K562 (cell line): ENCODE data around the gene SEPTIN12.

Experiments used
- ESRRA ChIP-seq: fragments of 450-650 bp; IDR thresholded peaks from 2 replicates; pipeline ENCODE4 v1.6.1; 2014; ENCODE audit warnings: low read depth, mild to moderate bottlenecking, moderate library complexity, borderline replicate concordance
- EWSR1 ChIP-seq: fragments of 450-650 bp; IDR thresholded peaks from 2 replicates; pipeline ENCODE4 v1.6.1; 2018; ENCODE audit warnings: borderline replicate concordance, mild to moderate bottlenecking, low read depth, moderate library complexity; ENCODE audit not compliant: partially characterized antibody
- GABPB1 ChIP-seq: sonication (generic); formaldehyde crosslinking; IDR thresholded peaks from 2 replicates; pipeline ENCODE4 v1.8.0; 2022; ENCODE audit warnings: mild to moderate bottlenecking, missing genetic modification reagents
- JUN ChIP-seq, 2 experiments: sonication (generic) in 1 of 2; formaldehyde crosslinking in 1 of 2; IDR thresholded peaks; 2 replicates each; pipeline versions ENCODE4 v1.6.1 to v1.8.0; 2012 to 2022; ENCODE audit warnings: borderline replicate concordance in 2 of 2, mild to moderate bottlenecking in 2 of 2, improper control_type of control experiment in 1 of 2, low read depth in 1 of 2, low read length in 1 of 2, missing genetic modification reagents in 1 of 2
- MXI1 ChIP-seq: IDR thresholded peaks from 2 replicates; pipeline ENCODE4 v1.6.1; 2011; ENCODE audit warnings: low read depth, mild to moderate bottlenecking, improper control_type of control experiment, low read length
- SETDB1 ChIP-seq: IDR thresholded peaks from one replicate; pipeline ENCODE4 v1.6.1; 2012; ENCODE audit warnings: low read length, control low read depth, inconsistent platforms
- SIN3A ChIP-seq, 2 experiments: fragments of 150-350 bp in 1 of 2; IDR thresholded peaks; 2 replicates each; pipeline ENCODE4 v1.6.1; 2011 to 2016; ENCODE audit warnings: borderline replicate concordance in 2 of 2, low read depth in 2 of 2, low read length in 2 of 2, mild to moderate bottlenecking in 2 of 2, moderate library complexity in 2 of 2; ENCODE audit not compliant: control insufficient read depth in 1 of 2
- SMARCE1 ChIP-seq: fragments of 450-650 bp; IDR thresholded peaks from 2 replicates; pipeline ENCODE4 v1.7.1; 2016; ENCODE audit warnings: mild to moderate bottlenecking
- TF ChIP-seq, protein P1 (sequence below), 3 experiments: IDR thresholded peaks in 2 of 3; conservative IDR thresholded peaks in 1 of 3; 2 replicates each; pipeline ENCODE4 v1.5.1; 2011 to 2012; ENCODE audit warnings: low read length in 3 of 3, mild to moderate bottlenecking in 3 of 3, control low read depth in 2 of 3, improper control_type of control experiment in 1 of 3, inconsistent platforms in 1 of 3, low read depth in 1 of 3, mixed read lengths in 1 of 3, moderate library complexity in 1 of 3; ENCODE audit not compliant: insufficient read depth in 2 of 3
- TF ChIP-seq, protein P2 (sequence below): fragments of 250-450 bp; sonication (Bioruptor Pico); IDR thresholded peaks from 2 replicates; pipeline ENCODE4 v1.8.0; 2021; ENCODE audit warnings: mild to moderate bottlenecking, moderate library complexity
- TF ChIP-seq, protein P3 (sequence below): sonication (generic); formaldehyde crosslinking; IDR thresholded peaks from 2 replicates; pipeline ENCODE4 v1.5.0; 2020; ENCODE audit warnings: missing genetic modification reagents

DNA sequence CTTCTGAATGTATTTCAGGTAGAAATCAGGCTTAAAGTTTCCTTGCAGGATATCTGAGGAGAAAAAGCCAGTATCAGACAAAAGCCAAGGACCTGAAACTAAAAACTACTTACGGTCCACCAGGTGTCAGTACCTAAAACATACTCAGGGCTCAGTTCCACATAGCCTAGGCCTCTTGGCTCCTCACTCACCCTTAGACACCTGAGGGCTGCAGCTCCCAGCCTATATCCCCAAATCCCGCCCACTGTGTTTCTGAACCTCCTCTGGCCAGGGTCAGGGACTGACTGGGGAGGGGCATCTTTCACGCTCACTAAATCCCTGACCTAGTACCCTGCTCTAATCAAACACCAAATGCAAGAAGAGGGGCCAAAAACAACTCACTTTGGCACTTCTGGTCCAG is 23.1 kb upstream of the SEPTIN12 start:
- no peak for TF ChIP-seq SMARCE1
- no peak for TF ChIP-seq GABPB1 (CRISPR knock-in tag)
- no peak for TF ChIP-seq MXI1
- TF ChIP-seq JUN (IDR thresholded peaks at IDR 0.05; ENCODE audit: borderline replicate concordance, low read depth, low read length), result no peak
- no peak for TF ChIP-seq JUN (CRISPR knock-in tag; IDR thresholded peaks at IDR 0.05; ENCODE audit: borderline replicate concordance)
- TF ChIP-seq, protein P1, sequence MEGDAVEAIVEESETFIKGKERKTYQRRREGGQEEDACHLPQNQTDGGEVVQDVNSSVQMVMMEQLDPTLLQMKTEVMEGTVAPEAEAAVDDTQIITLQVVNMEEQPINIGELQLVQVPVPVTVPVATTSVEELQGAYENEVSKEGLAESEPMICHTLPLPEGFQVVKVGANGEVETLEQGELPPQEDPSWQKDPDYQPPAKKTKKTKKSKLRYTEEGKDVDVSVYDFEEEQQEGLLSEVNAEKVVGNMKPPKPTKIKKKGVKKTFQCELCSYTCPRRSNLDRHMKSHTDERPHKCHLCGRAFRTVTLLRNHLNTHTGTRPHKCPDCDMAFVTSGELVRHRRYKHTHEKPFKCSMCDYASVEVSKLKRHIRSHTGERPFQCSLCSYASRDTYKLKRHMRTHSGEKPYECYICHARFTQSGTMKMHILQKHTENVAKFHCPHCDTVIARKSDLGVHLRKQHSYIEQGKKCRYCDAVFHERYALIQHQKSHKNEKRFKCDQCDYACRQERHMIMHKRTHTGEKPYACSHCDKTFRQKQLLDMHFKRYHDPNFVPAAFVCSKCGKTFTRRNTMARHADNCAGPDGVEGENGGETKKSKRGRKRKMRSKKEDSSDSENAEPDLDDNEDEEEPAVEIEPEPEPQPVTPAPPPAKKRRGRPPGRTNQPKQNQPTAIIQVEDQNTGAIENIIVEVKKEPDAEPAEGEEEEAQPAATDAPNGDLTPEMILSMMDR (IDR thresholded peaks at IDR 0.05 in 2 of 3, conservative IDR thresholded peaks at IDR 0.05 in 1 of 3; ENCODE audit: insufficient read depth in 2 of 3, low read depth in 1 of 3, low read length in 3 of 3), result no peak
- TF ChIP-seq, protein P2, sequence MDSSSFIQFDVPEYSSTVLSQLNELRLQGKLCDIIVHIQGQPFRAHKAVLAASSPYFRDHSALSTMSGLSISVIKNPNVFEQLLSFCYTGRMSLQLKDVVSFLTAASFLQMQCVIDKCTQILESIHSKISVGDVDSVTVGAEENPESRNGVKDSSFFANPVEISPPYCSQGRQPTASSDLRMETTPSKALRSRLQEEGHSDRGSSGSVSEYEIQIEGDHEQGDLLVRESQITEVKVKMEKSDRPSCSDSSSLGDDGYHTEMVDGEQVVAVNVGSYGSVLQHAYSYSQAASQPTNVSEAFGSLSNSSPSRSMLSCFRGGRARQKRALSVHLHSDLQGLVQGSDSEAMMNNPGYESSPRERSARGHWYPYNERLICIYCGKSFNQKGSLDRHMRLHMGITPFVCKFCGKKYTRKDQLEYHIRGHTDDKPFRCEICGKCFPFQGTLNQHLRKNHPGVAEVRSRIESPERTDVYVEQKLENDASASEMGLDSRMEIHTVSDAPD, result no peak
- no peak for TF ChIP-seq SETDB1
- TF ChIP-seq, protein P3, sequence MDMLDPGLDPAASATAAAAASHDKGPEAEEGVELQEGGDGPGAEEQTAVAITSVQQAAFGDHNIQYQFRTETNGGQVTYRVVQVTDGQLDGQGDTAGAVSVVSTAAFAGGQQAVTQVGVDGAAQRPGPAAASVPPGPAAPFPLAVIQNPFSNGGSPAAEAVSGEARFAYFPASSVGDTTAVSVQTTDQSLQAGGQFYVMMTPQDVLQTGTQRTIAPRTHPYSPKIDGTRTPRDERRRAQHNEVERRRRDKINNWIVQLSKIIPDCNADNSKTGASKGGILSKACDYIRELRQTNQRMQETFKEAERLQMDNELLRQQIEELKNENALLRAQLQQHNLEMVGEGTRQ (CRISPR knock-in tag), result no peak
- TF ChIP-seq ESRRA, result no peak
- TF ChIP-seq EWSR1, result no peak
- no peak for TF ChIP-seq SIN3A (IDR thresholded peaks at IDR 0.05; ENCODE audit: borderline replicate concordance in 2 of 2, control insufficient read depth in 1 of 2, low read depth in 2 of 2, low read length in 2 of 2)
